ENCODE measurements around the gene TPGS1.

The TPGS1 gene

GRCh38 chr19:496112-496665, 11.1 kb upstream of the TPGS1 start, which contains the start of gene MADCAM1:
Gene MADCAM1, plus strand, starts transcription at chr19:496486. Its CDS starts 14 bp downstream, at chr19:496500.
- no peak for DNase-seq

GRCh38 chr19:496986-497385, 10.3 kb upstream of the TPGS1 start:
- no peak for DNase-seq

- DNase-seq = no peak
Measured at GRCh38 chr19:497491-497868, 9.8 kb upstream of the TPGS1 start.

- DNase-seq = no peak
Measured at GRCh38 chr19:497869-498510, 9.3 kb upstream of the TPGS1 start.

- DNase-seq = no peak
Measured at GRCh38 chr19:498511-498891, 8.8 kb upstream of the TPGS1 start.

- DNase-seq = no peak
Measured at GRCh38 chr19:498977-499623, 8.2 kb upstream of the TPGS1 start.

GRCh38 chr19:501646-502045, 5.7 kb upstream of the TPGS1 start:
- no peak for DNase-seq

GRCh38 chr19:504616-505015, 2.7 kb upstream of the TPGS1 start:
- no peak for DNase-seq

GRCh38 chr19:506404-507285, 652 bp upstream of the TPGS1 start:
- peak; percentile 99 for DNase-seq

GRCh38 chr19:508204-509150, 1.2 kb downstream of the TPGS1 start:
- DNase-seq = no peak

GRCh38 chr19:510606-511100, 3.4 kb downstream of the TPGS1 start:
- peak; percentile 89 for DNase-seq

- peak; percentile 98 for DNase-seq
Measured at GRCh38 chr19:511101-511851, 4.0 kb downstream of the TPGS1 start.

- DNase-seq = no peak
Measured at GRCh38 chr19:512547-513365, 5.5 kb downstream of the TPGS1 start.

GRCh38 chr19:513368-514165, 6.3 kb downstream of the TPGS1 start:
- DNase-seq = no peak

GRCh38 chr19:514166-514663, 6.9 kb downstream of the TPGS1 start:
- DNase-seq = no peak

- DNase-seq = no peak
Measured at GRCh38 chr19:517721-518597, 10.7 kb downstream of the TPGS1 start.

GRCh38 chr19:518598-519231, 11.4 kb downstream of the TPGS1 start:
- no peak for DNase-seq

- DNase-seq = no peak
Measured at GRCh38 chr19:519449-519865, 12.2 kb downstream of the TPGS1 start.

Measured in NCI-H2171 treated with DMSO at 0.1 percent for 48 hours (cell line).